Lower lobe of right lung (tissue), 2 donors: Measurements from ENCODE around the gene PTPRK. TPM values are rescaled to one million over a fixed set of nuclear protein-coding genes. Genes with fewer than 3 reads are reported as not detected.
A peak's percentile ranks its signal among the peaks of the same experiment; 100 is the strongest.

ENCODE experiments used
- ATAC-seq, 2 donors: fragments of 200-7000 bp; cut with Tn5 transposase; one replicate each; pipeline ENCODE4 v1.9.1; 2020 to 2022; ENCODE audit warnings: mild to moderate bottlenecking in 2 of 2, moderate library complexity in 2 of 2
- DNase-seq: peaks from one replicate; pipeline ENCODE4 v3.0.0-alpha.2; 2020
- H3K27ac ChIP-seq: fragments of 200-600 bp; one replicate; pipeline ENCODE4 v1.8.0; 2022
- H3K27me3 ChIP-seq: fragments of 200-600 bp; one replicate; pipeline ENCODE4 v1.8.0; 2022; ENCODE audit warnings: low read depth
- H3K36me3 ChIP-seq: fragments of 200-600 bp; one replicate; pipeline ENCODE4 v1.8.0; 2022; ENCODE audit warnings: mild to moderate bottlenecking
- H3K4me1 ChIP-seq: fragments of 200-600 bp; one replicate; pipeline ENCODE4 v1.8.0; 2022
- H3K4me3 ChIP-seq: fragments of 200-600 bp; one replicate; pipeline ENCODE4 v1.8.0; 2022; ENCODE audit warnings: mild to moderate bottlenecking
- H3K9me3 ChIP-seq: fragments of 200-600 bp; one replicate; pipeline ENCODE4 v1.8.0; 2022
- CTCF ChIP-seq: fragments of 200-600 bp; IDR thresholded peaks from one replicate; pipeline ENCODE4 v1.8.0; 2022; ENCODE audit warnings: antibody characterized with exemption, mild to moderate bottlenecking
- intact Hi-C: fragments of 100-400 bp; cut with DNase I; formaldehyde crosslinking; loops from one replicate; pipeline ENCODE4 v1.11.0; 2022
- total RNA-seq: library from RNA; stranded (reverse); fragmentation: NEBNext Ultra II Directional; extraction: Animal tissue kit (Norgen Biotek cat#: 25700); gene quantifications from one replicate; pipeline ENCODE4 v1.2.1, GENCODE V29; 2021
- donor health status: DM: no; HTN: yes; CAD: no; lungs with severe emphysema.

Gene PTPRK
- total RNA-seq, 1 donor from 2014 or later, result 62.7 TPM

- no peak for ATAC-seq
- intact Hi-C loops, result no loop called here
- H3K9me3 ChIP-seq, result no peaks in the 10 kb centered on the region
- no peak for TF ChIP-seq CTCF
- no peaks in the 10 kb centered on the region for H3K4me1 ChIP-seq
- no peak overlapping the region for H3K4me3 ChIP-seq
- no peaks in the 10 kb centered on the region for H3K36me3 ChIP-seq
- no peaks in the 10 kb centered on the region for H3K27me3 ChIP-seq
- no peak overlapping the region for H3K27ac ChIP-seq
- DNase-seq, result no peak
Measured at GRCh38 chr6:128206610-128207426, 313.6 kb downstream of the PTPRK start.

- H3K9me3 ChIP-seq, result no peaks in the 10 kb centered on the region
- H3K27ac ChIP-seq, result no peak overlapping the region
- no peak overlapping the region for H3K4me3 ChIP-seq
- no peak for TF ChIP-seq CTCF
- no peaks in the 10 kb centered on the region for H3K36me3 ChIP-seq
- no peaks in the 10 kb centered on the region for H3K4me1 ChIP-seq
- intact Hi-C loops, result no loop called here
- H3K27me3 ChIP-seq, result no peaks in the 10 kb centered on the region
- no peak for DNase-seq
- ATAC-seq, result no peak
Measured at GRCh38 chr6:128204616-128205015, 315.8 kb downstream of the PTPRK start.

GRCh38 chr6:128202169-128202765 lies 318.1 kb downstream of the PTPRK start:
- ATAC-seq (peak; percentile 61 to 65), DNase-seq (no peak)
- TF ChIP-seq CTCF, result no peak
- Histone ChIP-seq H3K4me3 (no peak overlapping the region), H3K27me3 (no peaks in the 10 kb centered on the region), H3K9me3 (no peaks in the 10 kb centered on the region), H3K36me3 (no peaks in the 10 kb centered on the region), H3K4me1 (no peaks in the 10 kb centered on the region), H3K27ac (no peak overlapping the region)
- intact Hi-C loops, result no loop called here

- no peak overlapping the region for H3K4me3 ChIP-seq
- H3K4me1 ChIP-seq, result no peaks in the 10 kb centered on the region
- H3K36me3 ChIP-seq, result no peaks in the 10 kb centered on the region
- DNase-seq (no peak), ATAC-seq (no peak)
- no peak for TF ChIP-seq CTCF
- no peaks in the 10 kb centered on the region for H3K27me3 ChIP-seq
- intact Hi-C loops, result no loop called here
- no peaks in the 10 kb centered on the region for H3K9me3 ChIP-seq
- no peak overlapping the region for H3K27ac ChIP-seq
Measured at GRCh38 chr6:128200789-128201188, 319.6 kb downstream of the PTPRK start.

- Histone ChIP-seq H3K27me3 (no peaks in the 10 kb centered on the region), H3K4me3 (no peak overlapping the region), H3K36me3 (no peaks in the 10 kb centered on the region), H3K27ac (no peak overlapping the region), H3K9me3 (no peaks in the 10 kb centered on the region), H3K4me1 (no peaks in the 10 kb centered on the region)
- intact Hi-C loops, result no loop called here
- TF ChIP-seq CTCF, result no peak
- no peak for DNase-seq
- no peak for ATAC-seq
Measured at GRCh38 chr6:128199461-128199860, 320.9 kb downstream of the PTPRK start.
